Tibial nerve (tissue), 4 donors: Measurements from ENCODE around the gene ERBB4. TPM values are rescaled to one million over a fixed set of nuclear protein-coding genes. Genes with fewer than 3 reads are reported as not detected.

Source experiments
- DNase-seq, 2 donors: peaks; one replicate each; pipeline ENCODE4 v3.0.0-alpha.2; 2019; ENCODE audit warnings: low spot score in 2 of 2
- H3K27ac ChIP-seq, 4 donors: fragments of 200-600 bp; sonication (generic) in 3 of 4; one replicate each; pipeline ENCODE4 v1.5.1; 2017 to 2019; ENCODE audit warnings: mild to moderate bottlenecking in 1 of 4
- H3K27me3 ChIP-seq, 2 donors: fragments of 200-600 bp; sonication (generic) in 1 of 2; one replicate each; pipeline versions ENCODE4 v1.5.1 to v1.6.0; 2017 to 2019
- H3K36me3 ChIP-seq, 3 donors: fragments of 200-600 bp; sonication (generic); one replicate each; pipeline ENCODE4 v1.5.1; 2018 to 2019
- H3K4me1 ChIP-seq, 4 donors: fragments of 200-600 bp; sonication (generic) in 3 of 4; one replicate each; pipeline ENCODE4 v1.5.1; 2017 to 2019
- H3K4me3 ChIP-seq, 4 donors: fragments of 200-600 bp; sonication (generic) in 3 of 4; one replicate each; pipeline ENCODE4 v1.5.1; 2017 to 2019; ENCODE audit warnings: mild to moderate bottlenecking in 1 of 4, moderate library complexity in 1 of 4
- H3K9me3 ChIP-seq, 4 donors: fragments of 200-600 bp; sonication (generic) in 3 of 4; one replicate each; pipeline ENCODE4 v1.5.1; 2017 to 2019
- EP300 ChIP-seq, 2 donors: sonication (generic); formaldehyde crosslinking; IDR thresholded peaks; one replicate each; pipeline ENCODE4 v1.6.1; 2017; ENCODE audit warnings: antibody characterized with exemption in 2 of 2, mild to moderate bottlenecking in 1 of 2
- POLR2A ChIP-seq, 2 donors: fragments of 450-650 bp; IDR thresholded peaks; one replicate each; pipeline ENCODE4 v1.6.1; 2017; ENCODE audit warnings: antibody characterized with exemption in 2 of 2, mild to moderate bottlenecking in 2 of 2, moderate library complexity in 2 of 2
- WGBS, 2 donors: methylation state at CpG; one replicate each; pipeline ENCODE4 v1.1.5; 2018; 5-methylcytosine and 5-hydroxymethylcytosine counted together
- total RNA-seq, 4 donors: library from RNA; depleted of rRNA; stranded (reverse); fragments of >200 nt; gene quantifications; one replicate each; pipeline ENCODE4 v1.1.0, GENCODE V29; 2016
- TF ChIP-seq, protein P1 (sequence below), 5 experiments: fragments of 200-600 bp in 3 of 5; fragments of 450-650 bp in 2 of 5; sonication (generic) in 3 of 5; IDR thresholded peaks; one replicate each; pipeline ENCODE4 v1.5.1; 2016 to 2019; ENCODE audit warnings: antibody characterized with exemption in 5 of 5, mild to moderate bottlenecking in 3 of 5, moderate library complexity in 2 of 5

Gene ERBB4
- total RNA-seq, 4 donors from 2014 or later, result 2.4 to 3.3 (median 2.9) TPM

DNA sequence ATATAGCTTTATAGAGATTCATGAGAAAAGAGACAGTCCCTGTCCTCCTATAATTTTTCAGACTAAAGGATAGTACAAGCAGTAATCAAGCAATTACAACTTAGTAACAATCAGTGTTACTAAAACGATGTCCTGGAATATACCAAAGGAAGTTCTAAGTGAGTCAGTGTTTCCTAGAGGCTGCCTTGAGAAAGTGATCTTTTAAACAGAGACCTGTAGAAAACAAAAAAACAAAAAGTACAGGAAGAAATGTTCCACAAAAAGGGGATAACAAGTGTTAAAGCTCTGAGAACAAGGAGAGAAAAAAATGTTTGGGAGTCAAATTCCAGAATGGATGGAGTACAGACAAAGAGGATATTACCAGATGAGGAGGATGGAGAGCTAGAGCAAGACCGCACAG lies 556.4 kb downstream of the ERBB4 start:
- Histone ChIP-seq H3K36me3 (no peaks in the 10 kb centered on the region), H3K9me3 (no peaks in the 10 kb centered on the region), H3K27ac (no peak overlapping the region), H3K4me3 (no peak overlapping the region), H3K27me3 (no peaks in the 10 kb centered on the region), H3K4me1 (no peaks in the 10 kb centered on the region)
- 54 to 69% methylated on average over 2 of the region's 2 CpGs for WGBS, 2 donors
- TF ChIP-seq EP300 (IDR thresholded peaks at IDR 0.05) (no peak), POLR2A (IDR thresholded peaks at IDR 0.05) (no peak)
- TF ChIP-seq, protein P1, sequence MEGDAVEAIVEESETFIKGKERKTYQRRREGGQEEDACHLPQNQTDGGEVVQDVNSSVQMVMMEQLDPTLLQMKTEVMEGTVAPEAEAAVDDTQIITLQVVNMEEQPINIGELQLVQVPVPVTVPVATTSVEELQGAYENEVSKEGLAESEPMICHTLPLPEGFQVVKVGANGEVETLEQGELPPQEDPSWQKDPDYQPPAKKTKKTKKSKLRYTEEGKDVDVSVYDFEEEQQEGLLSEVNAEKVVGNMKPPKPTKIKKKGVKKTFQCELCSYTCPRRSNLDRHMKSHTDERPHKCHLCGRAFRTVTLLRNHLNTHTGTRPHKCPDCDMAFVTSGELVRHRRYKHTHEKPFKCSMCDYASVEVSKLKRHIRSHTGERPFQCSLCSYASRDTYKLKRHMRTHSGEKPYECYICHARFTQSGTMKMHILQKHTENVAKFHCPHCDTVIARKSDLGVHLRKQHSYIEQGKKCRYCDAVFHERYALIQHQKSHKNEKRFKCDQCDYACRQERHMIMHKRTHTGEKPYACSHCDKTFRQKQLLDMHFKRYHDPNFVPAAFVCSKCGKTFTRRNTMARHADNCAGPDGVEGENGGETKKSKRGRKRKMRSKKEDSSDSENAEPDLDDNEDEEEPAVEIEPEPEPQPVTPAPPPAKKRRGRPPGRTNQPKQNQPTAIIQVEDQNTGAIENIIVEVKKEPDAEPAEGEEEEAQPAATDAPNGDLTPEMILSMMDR (IDR thresholded peaks at IDR 0.05), result no peak
- no peak for DNase-seq

DNA sequence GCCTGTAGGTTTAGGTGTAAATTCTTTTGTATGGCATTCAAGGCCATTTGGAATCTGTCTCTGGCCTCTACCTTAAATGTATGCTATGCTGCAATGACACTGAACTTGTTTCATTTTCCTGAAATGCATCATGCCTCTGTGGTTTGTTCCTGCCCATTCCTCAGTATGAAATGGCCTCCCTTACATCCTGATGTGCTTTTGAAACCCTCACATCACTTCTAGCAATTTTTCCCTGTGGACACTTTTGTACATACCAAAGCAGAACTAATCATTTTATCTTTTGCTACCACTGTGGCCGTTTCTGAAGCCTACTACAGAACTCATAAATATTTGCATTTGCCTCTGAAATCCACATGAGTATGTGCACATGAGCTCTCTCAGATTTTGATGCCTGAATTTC lies 557.2 kb downstream of the ERBB4 start:
- Histone ChIP-seq H3K27ac (no peak overlapping the region), H3K27me3 (no peaks in the 10 kb centered on the region), H3K4me1 (no peaks in the 10 kb centered on the region), H3K4me3 (no peak overlapping the region), H3K9me3 (no peaks in the 10 kb centered on the region), H3K36me3 (no peaks in the 10 kb centered on the region)
- no peak for DNase-seq
- WGBS, 2 donors, result 12 to 24% methylated on average over 1 of the region's 1 CpG
- no peak for TF ChIP-seq POLR2A (IDR thresholded peaks at IDR 0.05)

DNA sequence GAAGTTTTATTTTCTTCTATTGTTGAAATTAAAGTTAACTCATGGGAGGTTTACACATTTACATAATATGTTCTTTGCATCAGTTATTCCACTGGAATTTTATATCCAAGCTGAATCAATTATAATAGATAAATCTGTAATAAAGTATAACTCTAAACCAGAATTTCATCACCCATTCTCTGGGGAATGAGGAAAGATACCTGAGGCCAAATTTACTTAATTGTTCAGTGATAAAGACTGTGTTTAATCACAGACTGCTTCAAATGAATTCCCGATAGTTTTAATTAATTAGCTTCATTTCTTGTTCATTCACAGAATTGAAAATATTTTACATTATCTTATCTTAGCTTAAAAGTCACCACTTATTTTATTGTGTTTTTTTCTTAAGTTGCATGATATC lies 562.5 kb downstream of the ERBB4 start:
- TF ChIP-seq, protein P1 (IDR thresholded peaks at IDR 0.05), result no peak
- TF ChIP-seq POLR2A (IDR thresholded peaks at IDR 0.05) (no peak), EP300 (IDR thresholded peaks at IDR 0.05) (no peak)
- Histone ChIP-seq H3K27ac (no peak overlapping the region), H3K27me3 (no peaks in the 10 kb centered on the region), H3K4me1 (no peaks in the 10 kb centered on the region), H3K4me3 (no peak overlapping the region), H3K36me3 (no peaks in the 10 kb centered on the region), H3K9me3 (peaks cover 0 to 1% (median 0%) of the 10 kb centered on the region in 4 donors)
- WGBS, 2 donors, result 96 to 98% methylated on average over 1 of the region's 1 CpG
- DNase-seq, result no peak

DNA sequence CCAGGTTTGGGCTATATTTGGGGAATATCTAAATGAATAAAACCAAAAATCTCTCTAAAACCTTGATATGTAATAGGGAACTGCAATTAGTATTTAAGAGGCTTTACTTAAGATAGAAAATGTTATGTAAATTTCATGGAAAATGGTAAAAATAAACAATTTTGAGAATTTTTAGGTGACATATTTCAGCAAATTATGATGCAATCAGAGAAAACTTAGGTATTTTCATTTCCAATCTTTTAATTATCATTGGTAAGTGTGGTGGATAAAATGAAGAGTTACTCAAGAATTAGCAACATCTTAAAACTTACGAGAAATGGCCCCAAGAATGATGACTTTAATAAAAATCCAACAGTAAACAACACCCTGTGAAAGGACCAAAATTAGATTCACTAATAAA lies 571.4 kb downstream of the ERBB4 start:
- 96% methylated on average over 1 of the region's 1 CpG for WGBS, 2 donors
- H3K9me3 ChIP-seq, result peaks cover 0 to 7% (median 0%) of the 10 kb centered on the region in 4 donors

DNA sequence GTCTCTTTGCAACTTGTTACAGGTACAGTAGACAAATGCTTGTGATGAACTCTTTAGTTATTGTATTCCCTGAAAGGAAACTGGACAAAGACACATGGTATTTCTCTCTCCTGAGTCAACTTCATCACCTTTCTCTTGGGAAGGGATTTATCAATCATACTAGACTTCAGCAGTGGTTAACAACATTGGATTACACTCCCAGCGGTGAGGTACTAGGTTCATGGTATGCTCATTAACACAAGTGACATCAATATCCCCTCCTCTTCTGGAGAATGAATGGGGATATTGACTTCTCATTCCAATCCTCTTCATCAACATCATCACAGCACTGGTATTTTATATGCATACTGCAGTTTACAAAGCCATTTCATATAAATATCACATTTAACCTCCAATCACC lies 574.6 kb downstream of the ERBB4 start:
- Histone ChIP-seq H3K36me3 (no peaks in the 10 kb centered on the region), H3K27ac (no peak overlapping the region), H3K4me3 (no peak overlapping the region), H3K27me3 (no peaks in the 10 kb centered on the region), H3K4me1 (no peaks in the 10 kb centered on the region), H3K9me3 (no peaks in the 10 kb centered on the region)
- DNase-seq, result no peak
- 68 to 72% methylated on average over 1 of the region's 1 CpG for WGBS, 2 donors
- TF ChIP-seq POLR2A (IDR thresholded peaks at IDR 0.05) (no peak), EP300 (IDR thresholded peaks at IDR 0.05) (no peak)
- TF ChIP-seq, protein P1 (IDR thresholded peaks at IDR 0.05), result no peak

More for the DNA sequence above, 571.4 kb downstream of the ERBB4 start:
- H3K4me1 ChIP-seq, result no peaks in the 10 kb centered on the region
- no peak overlapping the region for H3K4me3 ChIP-seq
- no peaks in the 10 kb centered on the region for H3K36me3 ChIP-seq
- TF ChIP-seq EP300 (IDR thresholded peaks at IDR 0.05), result no peak
- TF ChIP-seq POLR2A (IDR thresholded peaks at IDR 0.05), result no peak
- TF ChIP-seq, protein P1 (IDR thresholded peaks at IDR 0.05), result no peak
- H3K27ac ChIP-seq, result no peak overlapping the region
- DNase-seq, result no peak
- H3K27me3 ChIP-seq, result no peaks in the 10 kb centered on the region

DNA sequence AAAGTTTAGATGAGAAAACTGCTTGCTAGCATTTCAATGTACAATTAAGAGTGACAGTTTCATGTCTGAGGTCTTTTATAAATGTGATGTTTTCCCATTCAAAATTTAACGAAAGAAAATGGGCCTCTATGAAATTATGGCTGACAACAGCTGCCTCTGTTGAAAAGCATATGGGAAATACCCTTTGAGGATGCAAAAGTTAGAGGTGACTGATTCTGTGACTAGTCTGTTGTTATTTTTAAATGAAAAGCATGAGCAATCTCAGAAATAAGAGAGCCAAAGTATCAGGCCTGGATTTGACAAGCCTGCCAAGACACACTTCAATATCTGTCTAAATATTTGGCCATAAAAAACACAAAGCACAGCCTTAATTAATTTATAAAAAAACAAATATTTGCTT lies 580.8 kb downstream of the ERBB4 start:
- no peak overlapping the region for H3K4me3 ChIP-seq
- no peaks in the 10 kb centered on the region for H3K36me3 ChIP-seq
- H3K27ac ChIP-seq, result no peak overlapping the region
- no peaks in the 10 kb centered on the region for H3K4me1 ChIP-seq
- TF ChIP-seq POLR2A (IDR thresholded peaks at IDR 0.05), result no peak
- TF ChIP-seq, protein P1 (IDR thresholded peaks at IDR 0.05), result no peak
- H3K9me3 ChIP-seq, result no peaks in the 10 kb centered on the region
- H3K27me3 ChIP-seq, result no peaks in the 10 kb centered on the region
- 51 to 52% methylated on average over 1 of the region's 1 CpG for WGBS, 2 donors
- DNase-seq, result no peak
